Upper lobe of left lung (tissue), 6 donors: ENCODE results near the gene ZNF467. TPM values are rescaled to one million over a fixed set of nuclear protein-coding genes. Genes with fewer than 3 reads are reported as not detected.

Experiments
- ATAC-seq, 2 donors: fragments of 200-7000 bp; cut with Tn5 transposase; one replicate each; pipeline ENCODE4 v1.9.1; 2022; ENCODE audit warnings: mild to moderate bottlenecking in 2 of 2, moderate library complexity in 2 of 2; ENCODE audit not compliant: low FRiP score in 2 of 2
- DNase-seq, 2 donors: peaks; one replicate each; pipeline ENCODE4 v3.0.0-alpha.2; 2019 to 2020
- H3K27ac ChIP-seq, 4 donors: fragments of 200-600 bp; sonication (generic); one replicate each; pipeline ENCODE4 v1.5.1; 2016 to 2019
- H3K27me3 ChIP-seq, 4 donors: fragments of 200-600 bp; sonication (generic); one replicate each; pipeline ENCODE4 v1.5.1; 2017 to 2019
- H3K36me3 ChIP-seq, 4 donors: fragments of 200-600 bp; sonication (generic); one replicate each; pipeline ENCODE4 v1.5.1; 2016 to 2019
- H3K4me1 ChIP-seq, 4 donors: fragments of 200-600 bp; sonication (generic); one replicate each; pipeline ENCODE4 v1.5.1; 2018 to 2019
- H3K4me3 ChIP-seq, 4 donors: fragments of 200-600 bp; sonication (generic); one replicate each; pipeline ENCODE4 v1.5.1; 2017 to 2019; ENCODE audit warnings: mild to moderate bottlenecking in 2 of 4, moderate library complexity in 1 of 4
- H3K9me3 ChIP-seq, 4 donors: fragments of 200-600 bp; sonication (generic); one replicate each; pipeline ENCODE4 v1.5.1; 2018 to 2019
- EP300 ChIP-seq, 4 donors: sonication (generic); formaldehyde crosslinking; IDR thresholded peaks; one replicate each; pipeline ENCODE4 v1.5.1; 2017; ENCODE audit warnings: antibody characterized with exemption in 4 of 4, control low read depth in 2 of 4
- POLR2A ChIP-seq, 4 donors: fragments of 450-650 bp; IDR thresholded peaks; one replicate each; pipeline ENCODE4 v1.5.1; 2016 to 2017; ENCODE audit warnings: antibody characterized with exemption in 4 of 4, mild to moderate bottlenecking in 2 of 4
- POLR2AphosphoS5 ChIP-seq, 2 donors: sonication (generic); formaldehyde crosslinking; IDR thresholded peaks; one replicate each; pipeline ENCODE4 v1.5.1; 2017; ENCODE audit warnings: antibody characterized with exemption in 2 of 2
- WGBS, 2 donors: methylation state at CpG; one replicate each; pipeline ENCODE4 v1.1.5; 2017 to 2018; 5-methylcytosine and 5-hydroxymethylcytosine counted together
- total RNA-seq, 6 donors: library from RNA; depleted of rRNA in 4 of 6; stranded (reverse); fragments of >200 nt in 4 of 6; gene quantifications; one replicate each; pipeline versions ENCODE4 v1.1.0 to v1.2.1, GENCODE V29; 2016 to 2021
- TF ChIP-seq, protein P1 (sequence below), 6 experiments: fragments of 450-650 bp in 4 of 6; fragments of 200-600 bp in 2 of 6; sonication (generic) in 2 of 6; IDR thresholded peaks; one replicate each; pipeline ENCODE4 v1.5.1; 2016 to 2019; ENCODE audit warnings: antibody characterized with exemption in 6 of 6
- donor health status: DM: no; HTN: no; CAD: no; lungs with moderate emphysema.
- donor health status: DM: no; HTN: yes; CAD: no; lungs with severe emphysema.

Gene ZNF467
- total RNA-seq, 6 donors from 2014 or later: 8.2 to 41.2 (median 17.4) TPM

DNA sequence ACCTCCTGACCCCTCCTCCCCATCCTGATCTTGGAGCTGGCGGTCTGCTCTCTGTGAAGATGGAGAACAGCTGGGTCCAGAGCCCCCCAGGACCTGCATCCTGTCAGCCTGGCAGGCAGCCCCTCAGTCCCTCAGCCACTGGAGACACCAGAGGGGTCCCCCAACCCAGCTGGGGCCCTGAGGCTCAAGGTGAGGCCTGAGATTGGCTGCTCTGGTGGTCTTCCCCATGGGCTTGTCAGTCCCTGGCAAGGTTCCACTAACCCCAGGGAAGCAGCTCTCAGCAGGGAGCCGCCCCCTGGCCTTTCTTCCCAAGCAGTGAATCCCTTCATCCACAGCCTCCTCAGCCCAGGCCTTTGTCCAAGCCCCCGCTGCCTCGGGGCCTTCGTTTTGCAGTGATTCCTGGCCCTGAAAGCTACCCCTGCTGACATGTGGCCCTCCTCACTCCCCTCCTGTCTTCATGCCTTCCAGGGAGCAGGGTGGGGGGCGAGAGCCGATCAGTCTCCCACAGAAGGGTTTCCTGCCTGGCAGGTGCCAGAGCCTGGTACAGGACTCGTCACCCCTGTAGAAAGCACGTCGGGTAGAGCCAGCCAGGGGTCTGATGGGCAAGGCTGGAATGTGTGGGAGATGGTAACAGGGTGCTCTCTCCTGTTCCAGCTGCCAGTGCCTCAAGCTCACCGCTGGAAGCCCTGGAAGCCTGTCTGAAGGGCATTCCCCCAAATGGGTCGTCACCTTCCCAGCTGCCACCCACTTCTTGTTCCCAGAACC, 48.5 kb downstream of the ZNF467 start:
- TF ChIP-seq EP300 (IDR thresholded peaks at IDR 0.05): no peak
- no peak for TF ChIP-seq POLR2A (IDR thresholded peaks at IDR 0.05)
- TF ChIP-seq, protein P1, sequence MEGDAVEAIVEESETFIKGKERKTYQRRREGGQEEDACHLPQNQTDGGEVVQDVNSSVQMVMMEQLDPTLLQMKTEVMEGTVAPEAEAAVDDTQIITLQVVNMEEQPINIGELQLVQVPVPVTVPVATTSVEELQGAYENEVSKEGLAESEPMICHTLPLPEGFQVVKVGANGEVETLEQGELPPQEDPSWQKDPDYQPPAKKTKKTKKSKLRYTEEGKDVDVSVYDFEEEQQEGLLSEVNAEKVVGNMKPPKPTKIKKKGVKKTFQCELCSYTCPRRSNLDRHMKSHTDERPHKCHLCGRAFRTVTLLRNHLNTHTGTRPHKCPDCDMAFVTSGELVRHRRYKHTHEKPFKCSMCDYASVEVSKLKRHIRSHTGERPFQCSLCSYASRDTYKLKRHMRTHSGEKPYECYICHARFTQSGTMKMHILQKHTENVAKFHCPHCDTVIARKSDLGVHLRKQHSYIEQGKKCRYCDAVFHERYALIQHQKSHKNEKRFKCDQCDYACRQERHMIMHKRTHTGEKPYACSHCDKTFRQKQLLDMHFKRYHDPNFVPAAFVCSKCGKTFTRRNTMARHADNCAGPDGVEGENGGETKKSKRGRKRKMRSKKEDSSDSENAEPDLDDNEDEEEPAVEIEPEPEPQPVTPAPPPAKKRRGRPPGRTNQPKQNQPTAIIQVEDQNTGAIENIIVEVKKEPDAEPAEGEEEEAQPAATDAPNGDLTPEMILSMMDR (IDR thresholded peaks at IDR 0.05): no peak
- TF ChIP-seq POLR2AphosphoS5 (IDR thresholded peaks at IDR 0.05): no peak
- Histone ChIP-seq H3K4me1 (no peaks in the 10 kb centered on the region), H3K27me3 (no peaks in the 10 kb centered on the region), H3K4me3 (no peak overlapping the region), H3K27ac (peak overlapping the region in 1 of 4 donors; percentile 13), H3K36me3 (peaks cover 4 to 92% (median 61%) of the 10 kb centered on the region in 4 donors), H3K9me3 (no peaks in the 10 kb centered on the region)
- ATAC-seq: no peak
- 90 to 91% methylated on average over 4 to 11 of the region's 12 CpGs for WGBS, 2 donors
- no peak for DNase-seq

GRCh38 chr7:149723795-149724495, 49.4 kb downstream of the ZNF467 start:
- Histone ChIP-seq H3K27me3 (no peaks in the 10 kb centered on the region), H3K9me3 (no peaks in the 10 kb centered on the region), H3K4me3 (no peak overlapping the region), H3K36me3 (peaks cover 4 to 83% (median 57%) of the 10 kb centered on the region in 4 donors), H3K4me1 (no peaks in the 10 kb centered on the region), H3K27ac (no peak overlapping the region)
- TF ChIP-seq EP300 (IDR thresholded peaks at IDR 0.05) (no peak), POLR2A (IDR thresholded peaks at IDR 0.05) (no peak), POLR2AphosphoS5 (IDR thresholded peaks at IDR 0.05) (no peak)
- TF ChIP-seq, protein P1 (IDR thresholded peaks at IDR 0.05): no peak
- ATAC-seq: no peak
- DNase-seq: peak in 1 of 2 donors; percentile 7
- WGBS, 2 donors: 96 to 97% methylated on average over 8 to 15 of the region's 15 CpGs

DNA sequence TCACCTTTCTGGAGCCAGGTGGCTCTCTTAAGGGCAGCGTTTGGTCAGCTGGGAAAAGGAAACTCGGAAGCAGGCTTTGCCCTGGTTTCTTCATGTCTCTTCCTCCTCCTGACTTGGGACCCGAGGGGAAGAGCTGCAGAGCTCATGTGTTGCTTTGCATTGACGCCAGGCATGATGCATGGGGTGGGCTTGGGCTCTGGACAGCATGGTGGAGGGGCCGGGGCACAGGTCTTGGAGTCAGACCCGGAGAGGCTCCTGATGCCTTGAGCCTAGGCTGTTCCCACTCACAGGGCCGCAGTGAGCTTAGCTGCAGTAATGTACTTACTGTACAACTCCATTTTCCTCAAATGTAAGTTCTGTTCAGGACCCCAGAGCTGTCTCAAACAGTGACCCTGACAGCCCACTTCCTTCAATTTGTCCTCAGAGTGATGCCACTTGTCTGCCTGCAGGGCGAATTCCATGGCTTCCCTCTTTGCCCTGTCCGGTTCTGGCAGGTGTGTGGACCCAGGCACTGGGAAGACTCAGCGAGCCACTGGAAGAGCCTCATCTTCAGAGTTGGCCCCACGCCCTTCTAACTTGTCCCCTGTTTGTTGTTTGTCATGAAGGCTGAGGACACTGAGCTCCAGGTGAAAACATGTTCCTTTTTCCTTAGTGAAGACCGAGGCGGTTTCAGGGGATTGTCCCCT, 50.2 kb downstream of the ZNF467 start:
- Histone ChIP-seq H3K4me1 (no peaks in the 10 kb centered on the region), H3K4me3 (no peak overlapping the region), H3K27ac (no peak overlapping the region), H3K36me3 (peaks cover 0 to 76% (median 51%) of the 10 kb centered on the region in 4 donors), H3K9me3 (no peaks in the 10 kb centered on the region), H3K27me3 (no peaks in the 10 kb centered on the region)
- 93 to 98% methylated on average over 10 to 13 of the region's 13 CpGs for WGBS, 2 donors
- TF ChIP-seq POLR2A (IDR thresholded peaks at IDR 0.05) (no peak), POLR2AphosphoS5 (IDR thresholded peaks at IDR 0.05) (no peak), EP300 (IDR thresholded peaks at IDR 0.05) (no peak)
- TF ChIP-seq, protein P1 (IDR thresholded peaks at IDR 0.05): no peak
- ATAC-seq (no peak), DNase-seq (peak in 1 of 2 donors; percentile 18)

- no peaks in the 10 kb centered on the region for H3K4me1 ChIP-seq
- peak; percentile 11 to 67 for DNase-seq
- no peaks in the 10 kb centered on the region for H3K27me3 ChIP-seq
- 87 to 89% methylated on average over 9 to 20 of the region's 20 CpGs for WGBS, 2 donors
- TF ChIP-seq POLR2A (IDR thresholded peaks at IDR 0.05): no peak
- TF ChIP-seq POLR2AphosphoS5 (IDR thresholded peaks at IDR 0.05): no peak
- no peak for TF ChIP-seq EP300 (IDR thresholded peaks at IDR 0.05)
- no peak for ATAC-seq
- no peaks in the 10 kb centered on the region for H3K9me3 ChIP-seq
- H3K4me3 ChIP-seq: no peak overlapping the region
- no peak overlapping the region for H3K27ac ChIP-seq
- peaks cover 0 to 68% (median 47%) of the 10 kb centered on the region in 4 donors for H3K36me3 ChIP-seq
Observed at GRCh38 chr7:149722356-149722957, 50.9 kb downstream of the ZNF467 start.
